Measurements from ENCODE around the gene MMP2. TPM values are rescaled to one million over a fixed set of nuclear protein-coding genes. Genes with fewer than 3 reads are reported as not detected.

The MMP2 gene
- total RNA-seq, 1 donor from 2014 or later = 1,246 TPM

- no peak overlapping the region for H3K27ac ChIP-seq (ENCODE audit: low read depth, low read length)
- H3K4me1 Mint-ChIP-seq (ENCODE audit: low read depth, unreplicated experiment) = peaks cover 35% of the 10 kb centered on the region
- TF ChIP-seq EZH2 (IDR thresholded peaks at IDR 0.05; ENCODE audit: insufficient read depth, low read length) = no peak
- TF ChIP-seq, protein P1, sequence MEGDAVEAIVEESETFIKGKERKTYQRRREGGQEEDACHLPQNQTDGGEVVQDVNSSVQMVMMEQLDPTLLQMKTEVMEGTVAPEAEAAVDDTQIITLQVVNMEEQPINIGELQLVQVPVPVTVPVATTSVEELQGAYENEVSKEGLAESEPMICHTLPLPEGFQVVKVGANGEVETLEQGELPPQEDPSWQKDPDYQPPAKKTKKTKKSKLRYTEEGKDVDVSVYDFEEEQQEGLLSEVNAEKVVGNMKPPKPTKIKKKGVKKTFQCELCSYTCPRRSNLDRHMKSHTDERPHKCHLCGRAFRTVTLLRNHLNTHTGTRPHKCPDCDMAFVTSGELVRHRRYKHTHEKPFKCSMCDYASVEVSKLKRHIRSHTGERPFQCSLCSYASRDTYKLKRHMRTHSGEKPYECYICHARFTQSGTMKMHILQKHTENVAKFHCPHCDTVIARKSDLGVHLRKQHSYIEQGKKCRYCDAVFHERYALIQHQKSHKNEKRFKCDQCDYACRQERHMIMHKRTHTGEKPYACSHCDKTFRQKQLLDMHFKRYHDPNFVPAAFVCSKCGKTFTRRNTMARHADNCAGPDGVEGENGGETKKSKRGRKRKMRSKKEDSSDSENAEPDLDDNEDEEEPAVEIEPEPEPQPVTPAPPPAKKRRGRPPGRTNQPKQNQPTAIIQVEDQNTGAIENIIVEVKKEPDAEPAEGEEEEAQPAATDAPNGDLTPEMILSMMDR (IDR thresholded peaks at IDR 0.05; ENCODE audit: insufficient read depth, low read depth, low read length) = no peak
- peaks cover 4% of the 10 kb centered on the region for H3K27me3 Mint-ChIP-seq (ENCODE audit: low read depth, unreplicated experiment)
- no peaks in the 10 kb centered on the region for H3K27me3 ChIP-seq (ENCODE audit: insufficient read depth, low read length)
- H3K4me3 ChIP-seq (ENCODE audit: insufficient read depth, low read depth, low read length) = no peak overlapping the region
- no peaks in the 10 kb centered on the region for H3K9me3 ChIP-seq (ENCODE audit: insufficient read depth, low read depth, low read length)
- DNase-seq (ENCODE audit: low read depth) (peak; percentile 42), FAIRE-seq (no peak)
- peaks cover 5% of the 10 kb centered on the region for H3K9me3 Mint-ChIP-seq (ENCODE audit: unreplicated experiment)
- H2AFZ ChIP-seq (ENCODE audit: low read depth, low read length) = no peak overlapping the region
- peaks cover 46% of the 10 kb centered on the region for H4K20me1 ChIP-seq (ENCODE audit: insufficient read depth, low read length)
- no peak overlapping the region for H3K27ac Mint-ChIP-seq (ENCODE audit: unreplicated experiment)
- H3K4me2 ChIP-seq (ENCODE audit: low read length) = peak overlapping the region; percentile 58
- peaks cover 58% of the 10 kb centered on the region for H3K79me2 ChIP-seq (ENCODE audit: insufficient read depth, low read length)
- peak overlapping the region; percentile 81 for H3K4me3 Mint-ChIP-seq (ENCODE audit: unreplicated experiment)
- H3K36me3 ChIP-seq (ENCODE audit: insufficient read depth, low read length) = peaks cover 39% of the 10 kb centered on the region
- peaks cover 42% of the 10 kb centered on the region for H3K36me3 Mint-ChIP-seq (ENCODE audit: low read depth, unreplicated experiment)
- peaks cover 28% of the 10 kb centered on the region for H3K4me1 ChIP-seq (ENCODE audit: insufficient read depth, low read length)
- H3K9ac ChIP-seq (ENCODE audit: low read length) = no peak overlapping the region
Observed at GRCh38 chr16:55482056-55482455, 3.1 kb downstream of the MMP2 start.

GRCh38 chr16:55487048-55487803, 8.2 kb downstream of the MMP2 start:
- Histone ChIP-seq H3K9me3 (ENCODE audit: insufficient read depth, low read depth, low read length) (no peaks in the 10 kb centered on the region), H4K20me1 (ENCODE audit: insufficient read depth, low read length) (peaks cover 27% of the 10 kb centered on the region), H3K27me3 (ENCODE audit: insufficient read depth, low read length) (no peaks in the 10 kb centered on the region), H3K36me3 (ENCODE audit: insufficient read depth, low read length) (peaks cover 71% of the 10 kb centered on the region), H2AFZ (ENCODE audit: low read depth, low read length) (no peak overlapping the region), H3K79me2 (ENCODE audit: insufficient read depth, low read length) (peaks cover 29% of the 10 kb centered on the region), H3K4me2 (ENCODE audit: low read length) (peak overlapping the region; percentile 10), H3K4me1 (ENCODE audit: insufficient read depth, low read length) (peaks cover 21% of the 10 kb centered on the region), H3K27ac (ENCODE audit: low read depth, low read length) (peak overlapping the region; percentile 61), H3K4me3 (ENCODE audit: insufficient read depth, low read depth, low read length) (no peak overlapping the region), H3K9ac (ENCODE audit: low read length) (peak overlapping the region; percentile 20)
- Mint-ChIP-seq H3K27ac (ENCODE audit: unreplicated experiment) (peak overlapping the region; percentile 93), H3K36me3 (ENCODE audit: low read depth, unreplicated experiment) (peaks cover 76% of the 10 kb centered on the region), H3K4me1 (ENCODE audit: low read depth, unreplicated experiment) (peaks cover 37% of the 10 kb centered on the region), H3K9me3 (ENCODE audit: unreplicated experiment) (peaks cover 3% of the 10 kb centered on the region), H3K27me3 (ENCODE audit: low read depth, unreplicated experiment) (no peaks in the 10 kb centered on the region), H3K4me3 (ENCODE audit: unreplicated experiment) (peak overlapping the region; percentile 47)
- DNase-seq (ENCODE audit: low read depth) = peak; percentile 96
- TF ChIP-seq, protein P1 (IDR thresholded peaks at IDR 0.05; ENCODE audit: insufficient read depth, low read depth, low read length) = no peak
- no peak for TF ChIP-seq EZH2 (IDR thresholded peaks at IDR 0.05; ENCODE audit: insufficient read depth, low read length)
- FAIRE-seq = peak; percentile 88

- H3K36me3 ChIP-seq (ENCODE audit: insufficient read depth, low read length) = peaks cover 72% of the 10 kb centered on the region
- Mint-ChIP-seq H3K36me3 (ENCODE audit: low read depth, unreplicated experiment) (peaks cover 81% of the 10 kb centered on the region), H3K4me1 (ENCODE audit: low read depth, unreplicated experiment) (peaks cover 33% of the 10 kb centered on the region), H3K27ac (ENCODE audit: unreplicated experiment) (no peak overlapping the region), H3K9me3 (ENCODE audit: unreplicated experiment) (peaks cover 3% of the 10 kb centered on the region), H3K27me3 (ENCODE audit: low read depth, unreplicated experiment) (no peaks in the 10 kb centered on the region), H3K4me3 (ENCODE audit: unreplicated experiment) (no peak overlapping the region)
- peak overlapping the region; percentile 20 for H3K9ac ChIP-seq (ENCODE audit: low read length)
- H3K4me1 ChIP-seq (ENCODE audit: insufficient read depth, low read length) = peaks cover 13% of the 10 kb centered on the region
- H3K79me2 ChIP-seq (ENCODE audit: insufficient read depth, low read length) = peaks cover 18% of the 10 kb centered on the region
- H3K27me3 ChIP-seq (ENCODE audit: insufficient read depth, low read length) = no peaks in the 10 kb centered on the region
- no peak for FAIRE-seq
- peak overlapping the region; percentile 61 for H3K27ac ChIP-seq (ENCODE audit: low read depth, low read length)
- H3K4me3 ChIP-seq (ENCODE audit: insufficient read depth, low read depth, low read length) = no peak overlapping the region
- H2AFZ ChIP-seq (ENCODE audit: low read depth, low read length) = no peak overlapping the region
- H3K9me3 ChIP-seq (ENCODE audit: insufficient read depth, low read depth, low read length) = no peaks in the 10 kb centered on the region
- no peak overlapping the region for H3K4me2 ChIP-seq (ENCODE audit: low read length)
- TF ChIP-seq, protein P1 (IDR thresholded peaks at IDR 0.05; ENCODE audit: insufficient read depth, low read depth, low read length) = no peak
- TF ChIP-seq EZH2 (IDR thresholded peaks at IDR 0.05; ENCODE audit: insufficient read depth, low read length) = no peak
- H4K20me1 ChIP-seq (ENCODE audit: insufficient read depth, low read length) = peaks cover 16% of the 10 kb centered on the region
- DNase-seq (ENCODE audit: low read depth) = no peak
Observed at GRCh38 chr16:55488306-55488705, 9.3 kb downstream of the MMP2 start.
